NB4 (cell line): ENCODE measurements around the gene HBZ.

Experiments used
- CTCF ChIP-seq: IDR thresholded peaks from one replicate; pipeline ENCODE4 v1.5.1; 2012; ENCODE audit warnings: low read depth, low read length
- MAX ChIP-seq: IDR thresholded peaks from 2 replicates; pipeline ENCODE4 v1.6.1; 2011; ENCODE audit warnings: low read depth, low read length
- MYC ChIP-seq: IDR thresholded peaks from 2 replicates; pipeline ENCODE4 v1.6.1; 2011; ENCODE audit warnings: low read depth, low read length
- POLR2A ChIP-seq: IDR thresholded peaks from 2 replicates; pipeline ENCODE4 v1.6.1; 2011; ENCODE audit warnings: mild to moderate bottlenecking; ENCODE audit not compliant: insufficient read length; ENCODE audit errors: extremely low read depth

GRCh38 chr16:143047-143446, 9.4 kb upstream of the HBZ start:
- TF ChIP-seq MYC: no peak
- no peak for TF ChIP-seq CTCF
- TF ChIP-seq POLR2A: no peak
- TF ChIP-seq MAX: no peak
